Measurements from ENCODE around the gene PANX2. TPM values are rescaled to one million over a fixed set of nuclear protein-coding genes. Genes with fewer than 3 reads are reported as not detected.

The PANX2 gene
- total RNA-seq, 2 experiments from 2014 or later: 3.3 to 3.5 TPM

- no peak for DNase-seq
- CTCF ChIA-PET: interaction anchor here (0.7 to 1.2 kb wide), 2 partner anchors 9 to 15 kb away, joined by 3 read pairs; no protein-coding TSS in a partner anchor
- POLR2A ChIA-PET: no interaction called here
- Mint-ChIP-seq H3K9me3 (no peaks in the 10 kb centered on the region), H3K4me3 (no peak overlapping the region), H3K36me3 (peaks cover 9% of the 10 kb centered on the region), H3K27me3 (no peaks in the 10 kb centered on the region), H3K27ac (no peak overlapping the region), H3K4me1 (ENCODE audit: low read depth) (no peaks in the 10 kb centered on the region)
- intact Hi-C loops (cut with micrococcal nuclease): no loop called here
Measured at GRCh38 chr22:50227579-50228215, 57.2 kb downstream of the PANX2 start.

GRCh38 chr22:50228366-50228765 is 57.8 kb downstream of the PANX2 start:
- CTCF ChIA-PET: interaction anchor here (0.7 kb wide), 1 partner anchor 14 kb away, joined by 3 read pairs; no protein-coding TSS in a partner anchor
- Mint-ChIP-seq H3K36me3 (peaks cover 4% of the 10 kb centered on the region), H3K27ac (no peak overlapping the region), H3K27me3 (no peaks in the 10 kb centered on the region), H3K9me3 (no peaks in the 10 kb centered on the region), H3K4me1 (ENCODE audit: low read depth) (no peaks in the 10 kb centered on the region), H3K4me3 (no peak overlapping the region)
- POLR2A ChIA-PET: no interaction called here
- no peak for DNase-seq
- intact Hi-C loops (cut with micrococcal nuclease): no loop called here

GRCh38 chr22:50229370-50229769 is 58.8 kb downstream of the PANX2 start:
- H3K27me3 Mint-ChIP-seq: no peaks in the 10 kb centered on the region
- ChIA-PET POLR2A (no interaction called here), CTCF (no interaction called here)
- H3K9me3 Mint-ChIP-seq: no peaks in the 10 kb centered on the region
- no peaks in the 10 kb centered on the region for H3K36me3 Mint-ChIP-seq
- no peak overlapping the region for H3K4me3 Mint-ChIP-seq
- no peaks in the 10 kb centered on the region for H3K4me1 Mint-ChIP-seq (ENCODE audit: low read depth)
- intact Hi-C loops (cut with micrococcal nuclease): no loop called here
- no peak for DNase-seq
- H3K27ac Mint-ChIP-seq: no peak overlapping the region

Other genes starting within 250 kb of the PANX2 start
- gene PIM3, start 210.0 kb upstream of the PANX2 start, total RNA-seq: 100 to 1,000 TPM; 222 to 231 TPM
- 1 to 10 TPM in 1 of 2 experiments, under 1 TPM in 1; 0.73 to 1.1 TPM for gene IL17REL, start 158.0 kb upstream of the PANX2 start, total RNA-seq
- not detected for gene TTLL8, start 112.4 kb upstream of the PANX2 start, total RNA-seq
- gene MLC1, start 85.3 kb upstream of the PANX2 start, total RNA-seq: not detected
- gene MOV10L1, start 80.7 kb upstream of the PANX2 start, total RNA-seq: not detected
- gene TRABD, start 15.2 kb downstream of the PANX2 start, total RNA-seq: 10 to 100 TPM; 88.6 to 89.2 TPM
- gene SELENOO, start 30.3 kb downstream of the PANX2 start, total RNA-seq: 10 to 100 TPM; 18.8 to 19.7 TPM
- gene TUBGCP6, start 74.3 kb downstream of the PANX2 start, total RNA-seq: 10 to 100 TPM; 41.4 to 43.8 TPM
- gene HDAC10, start 80.5 kb downstream of the PANX2 start, total RNA-seq: 10 to 100 TPM; 46.1 to 47.6 TPM
- 1 to 10 TPM; 9.1 to 9.7 TPM for gene MAPK12, start 91.0 kb downstream of the PANX2 start, total RNA-seq
- 10 to 100 TPM; 23.1 to 24.6 TPM for gene MAPK11, start 99.6 kb downstream of the PANX2 start, total RNA-seq
- gene PLXNB2, start 136.9 kb downstream of the PANX2 start, total RNA-seq: 1 to 10 TPM; 6.3 to 8.3 TPM
- gene DENND6B, start 156.3 kb downstream of the PANX2 start, total RNA-seq: 1 to 10 TPM; 3.5 to 3.6 TPM
- 10 to 100 TPM; 41.2 to 41.7 TPM for gene PPP6R2, start 172.6 kb downstream of the PANX2 start, total RNA-seq

Measured in activated CD4-positive, alpha-beta memory T cell treated with anti-CD3 and anti-CD28 coated beads for 36 hours (primary cell).